ENCODE measurements around the gene DUSP6. TPM values are rescaled to one million over a fixed set of nuclear protein-coding genes. Genes with fewer than 3 reads are reported as not detected.
A peak's percentile ranks its signal among the peaks of the same experiment; 100 is the strongest.

The DUSP6 gene
- total RNA-seq, 4 donors from 2014 or later: 22.9 to 83.4 (median 53.2) TPM

DNA sequence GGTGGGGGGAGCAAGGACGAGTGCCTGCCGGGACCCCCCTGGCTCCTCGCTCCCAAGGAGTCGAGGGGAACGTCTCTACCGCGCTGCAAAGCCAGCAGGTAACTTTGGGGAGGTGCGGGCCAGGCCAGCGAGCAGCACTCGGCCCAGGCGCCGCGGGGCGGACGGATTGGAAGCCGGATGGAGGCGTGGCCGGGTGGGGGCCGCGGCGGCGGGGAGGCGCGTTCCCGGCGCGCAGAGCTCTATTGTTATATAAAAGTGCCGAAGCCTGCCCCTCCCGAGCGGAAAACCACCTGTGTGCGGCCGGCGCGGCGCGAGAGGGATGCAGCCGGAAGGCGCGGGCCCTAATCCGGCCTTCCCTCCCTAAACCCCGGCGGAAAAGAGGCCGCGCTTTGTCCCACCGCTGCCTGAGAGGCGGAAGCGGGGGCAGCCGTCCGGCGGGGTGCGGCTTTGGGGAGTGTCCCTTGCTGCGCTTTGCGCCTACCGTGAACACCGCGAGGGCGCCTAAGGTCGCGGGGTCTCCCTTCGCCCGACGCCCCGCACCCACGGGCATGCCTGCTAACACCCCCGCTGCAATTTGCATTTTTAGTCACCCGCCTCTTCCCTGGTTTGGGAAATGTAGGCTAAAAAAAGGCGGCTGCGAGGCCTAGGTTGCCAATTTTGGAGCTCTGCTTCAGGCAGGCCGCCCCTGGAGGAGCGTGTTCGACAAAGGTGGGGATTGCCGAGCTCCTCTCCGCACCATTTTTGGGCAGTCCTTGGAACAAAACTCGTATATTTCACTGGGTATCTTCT lies 1.7 kb upstream of the DUSP6 start:
- H3K9me3 ChIP-seq: no peaks in the 10 kb centered on the region
- peak; percentile 90 for DNase-seq
- intact Hi-C loops (cut with DNase I; ENCODE audit: low total_unique reads) (loop anchor here (5.0 to 10.0 kb wide), 3 partner anchors 108 to 302 kb away; partner anchors contain the start of genes GALNT4 and POC1B), in situ Hi-C loops (cut with MboI; ENCODE audit: low pct_ligation_motif_present in 1 of 4, low pct_unique_long_range_greater_than_20kb in 1 of 4, low sequenced_read_pairs in 3 of 4) (loop anchor here in 1 of 4 donors (10.0 kb wide), 1 partner anchor 101 kb away; no protein-coding TSS in a partner anchor)
- peak overlapping the region; percentile 96 to 98 (median 98) for H3K27ac ChIP-seq
- peak overlapping the region; percentile 44 to 71 (median 64) for H3K4me3 ChIP-seq
- TF ChIP-seq POLR2A (IDR thresholded peaks at IDR 0.05) (peak; percentile 85), EP300 (IDR thresholded peaks at IDR 0.05; ENCODE audit: low read depth) (no peak), POLR2AphosphoS5 (IDR thresholded peaks at IDR 0.05) (peak; percentile 37 to 89 (median 67))
- TF ChIP-seq, protein P1, sequence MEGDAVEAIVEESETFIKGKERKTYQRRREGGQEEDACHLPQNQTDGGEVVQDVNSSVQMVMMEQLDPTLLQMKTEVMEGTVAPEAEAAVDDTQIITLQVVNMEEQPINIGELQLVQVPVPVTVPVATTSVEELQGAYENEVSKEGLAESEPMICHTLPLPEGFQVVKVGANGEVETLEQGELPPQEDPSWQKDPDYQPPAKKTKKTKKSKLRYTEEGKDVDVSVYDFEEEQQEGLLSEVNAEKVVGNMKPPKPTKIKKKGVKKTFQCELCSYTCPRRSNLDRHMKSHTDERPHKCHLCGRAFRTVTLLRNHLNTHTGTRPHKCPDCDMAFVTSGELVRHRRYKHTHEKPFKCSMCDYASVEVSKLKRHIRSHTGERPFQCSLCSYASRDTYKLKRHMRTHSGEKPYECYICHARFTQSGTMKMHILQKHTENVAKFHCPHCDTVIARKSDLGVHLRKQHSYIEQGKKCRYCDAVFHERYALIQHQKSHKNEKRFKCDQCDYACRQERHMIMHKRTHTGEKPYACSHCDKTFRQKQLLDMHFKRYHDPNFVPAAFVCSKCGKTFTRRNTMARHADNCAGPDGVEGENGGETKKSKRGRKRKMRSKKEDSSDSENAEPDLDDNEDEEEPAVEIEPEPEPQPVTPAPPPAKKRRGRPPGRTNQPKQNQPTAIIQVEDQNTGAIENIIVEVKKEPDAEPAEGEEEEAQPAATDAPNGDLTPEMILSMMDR (IDR thresholded peaks at IDR 0.05): peak in 1 of 5 experiments; percentile 5
- peaks cover 8 to 49% (median 21%) of the 10 kb centered on the region in 4 donors for H3K4me1 ChIP-seq
- 0% methylated on average over 68 of the region's 74 CpGs; no CpG with 5 or more reads in 1 of the 2 donors for WGBS, 2 donors (ENCODE audit: low coverage in 1 of 2)
- H3K36me3 ChIP-seq: no peaks in the 10 kb centered on the region
- H3K27me3 ChIP-seq: no peaks in the 10 kb centered on the region

DNA sequence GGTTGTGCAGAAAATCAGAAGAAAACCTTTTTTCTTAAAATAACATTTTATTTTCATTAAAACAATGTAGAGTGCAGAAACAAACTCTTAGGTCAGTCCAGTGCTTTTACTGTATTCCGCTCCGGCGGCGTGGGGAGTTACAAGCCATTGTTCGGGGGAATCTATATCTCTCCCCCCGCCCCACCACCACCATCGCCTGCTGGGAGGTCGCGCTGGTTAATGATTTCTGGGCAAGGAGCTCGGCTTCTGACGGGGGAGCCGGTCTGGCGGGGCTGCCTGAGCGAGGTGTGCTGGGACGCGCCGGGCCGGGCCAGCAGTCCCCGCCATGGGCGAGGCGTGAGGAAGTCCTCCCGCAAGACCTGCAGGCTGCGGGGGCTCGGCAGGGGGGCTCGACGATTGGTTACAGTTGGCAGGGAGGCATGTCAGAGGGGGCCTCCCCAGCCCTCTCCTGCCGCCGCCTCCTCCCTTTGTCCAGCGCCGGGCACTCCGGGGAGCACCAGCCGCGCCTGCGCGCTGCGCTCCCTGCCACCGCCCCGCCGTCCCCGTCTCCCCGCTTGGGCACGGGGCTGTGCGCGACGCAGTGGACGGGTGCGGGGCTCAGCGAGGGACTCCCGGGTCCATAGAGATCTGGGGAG lies 1.0 kb upstream of the DUSP6 start:
- Histone ChIP-seq H3K4me1 (peaks cover 8 to 55% (median 21%) of the 10 kb centered on the region in 4 donors), H3K27ac (peak overlapping the region; percentile 96 to 98 (median 98)), H3K36me3 (no peaks in the 10 kb centered on the region), H3K9me3 (no peaks in the 10 kb centered on the region), H3K27me3 (no peaks in the 10 kb centered on the region), H3K4me3 (peak overlapping the region; percentile 44 to 71 (median 64))
- intact Hi-C loops (cut with DNase I; ENCODE audit: low total_unique reads): loop anchor here (5.0 to 10.0 kb wide), 3 partner anchors 109 to 301 kb away; partner anchors contain the start of genes GALNT4 and POC1B
- 1% methylated on average over 33 of the region's 49 CpGs; no CpG with 5 or more reads in 1 of the 2 donors for WGBS, 2 donors (ENCODE audit: low coverage in 1 of 2)
- in situ Hi-C loops (cut with MboI; ENCODE audit: low pct_ligation_motif_present in 1 of 4, low pct_unique_long_range_greater_than_20kb in 1 of 4, low sequenced_read_pairs in 3 of 4): loop anchor here in 1 of 4 donors (10.0 kb wide), 1 partner anchor 101 kb away; no protein-coding TSS in a partner anchor
- TF ChIP-seq EP300 (IDR thresholded peaks at IDR 0.05; ENCODE audit: low read depth): no peak
- TF ChIP-seq POLR2A (IDR thresholded peaks at IDR 0.05): no peak
- TF ChIP-seq POLR2AphosphoS5 (IDR thresholded peaks at IDR 0.05): peak in 1 of 3 donors; percentile 80
- TF ChIP-seq, protein P1 (IDR thresholded peaks at IDR 0.05): no peak
- peak; percentile 79 for DNase-seq

DNA sequence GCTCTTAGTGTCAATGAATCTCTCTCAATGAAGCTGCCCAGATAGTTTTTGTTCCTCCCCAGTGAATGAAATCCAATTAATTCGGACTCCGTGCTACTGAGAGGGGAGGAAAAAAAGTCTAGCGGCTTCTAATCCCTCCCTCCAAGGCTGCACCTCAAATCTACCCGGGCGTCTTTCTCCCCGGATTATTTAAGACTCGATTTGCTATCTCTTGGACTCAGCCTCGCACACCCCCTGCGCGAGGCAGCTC lies 134 bp downstream of the DUSP6 start:
- in situ Hi-C loops (cut with MboI; ENCODE audit: low pct_ligation_motif_present in 1 of 4, low pct_unique_long_range_greater_than_20kb in 1 of 4, low sequenced_read_pairs in 3 of 4) (loop anchor here in 1 of 4 donors (10.0 kb wide), 1 partner anchor 103 kb away; no protein-coding TSS in a partner anchor), intact Hi-C loops (cut with DNase I; ENCODE audit: low total_unique reads) (loop anchor here (5.0 to 10.0 kb wide), 3 partner anchors 110 to 300 kb away; partner anchors contain the start of genes GALNT4 and POC1B)
- Histone ChIP-seq H3K36me3 (no peaks in the 10 kb centered on the region), H3K9me3 (no peaks in the 10 kb centered on the region), H3K4me1 (peaks cover 8 to 60% (median 21%) of the 10 kb centered on the region in 4 donors), H3K27me3 (no peaks in the 10 kb centered on the region), H3K4me3 (peak overlapping the region; percentile 61 to 71 (median 67)), H3K27ac (peak overlapping the region; percentile 96 to 98 (median 98))
- 1% methylated on average over 10 of the region's 10 CpGs; no CpG with 5 or more reads in 1 of the 2 donors for WGBS, 2 donors (ENCODE audit: low coverage in 1 of 2)
- no peak for TF ChIP-seq EP300 (IDR thresholded peaks at IDR 0.05; ENCODE audit: low read depth)
- peak; percentile 97 for TF ChIP-seq POLR2A (IDR thresholded peaks at IDR 0.05)
- DNase-seq: no peak

DNA sequence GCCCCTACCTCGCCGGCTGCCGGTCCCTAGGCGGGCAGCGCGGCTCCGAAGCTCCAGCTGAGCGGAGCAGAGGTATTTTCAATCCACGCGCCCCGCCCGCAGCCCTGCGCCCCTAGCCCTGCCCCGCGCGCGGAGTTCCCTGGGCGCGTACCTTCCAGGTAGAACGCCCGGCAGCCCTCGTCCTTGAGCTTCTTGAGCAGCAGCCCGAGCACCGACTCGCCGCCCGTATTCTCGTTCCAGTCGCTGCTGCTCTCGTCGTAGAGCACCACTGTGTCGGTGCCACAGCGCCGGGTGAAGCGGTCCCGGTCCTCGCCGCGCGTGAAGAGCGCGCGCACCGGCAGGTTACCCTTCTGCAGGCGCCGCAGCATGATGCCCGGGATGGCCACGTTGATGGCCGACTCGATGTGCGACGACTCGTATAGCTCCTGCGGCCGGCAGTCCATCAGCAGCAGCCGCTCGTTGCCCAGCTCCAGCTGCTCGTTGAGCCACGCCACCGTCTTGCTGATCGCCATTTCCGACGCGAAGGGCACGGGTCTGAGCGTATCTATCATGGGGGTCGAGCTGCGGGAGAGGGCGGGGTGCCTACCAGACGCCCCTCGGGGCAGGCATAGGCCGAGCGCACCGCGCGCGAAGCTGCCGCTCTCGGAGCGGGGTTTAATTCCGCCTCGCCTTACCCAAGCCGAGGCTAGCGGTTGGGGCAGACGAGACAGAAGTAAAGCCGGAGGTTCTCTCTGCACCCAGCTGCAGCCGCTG lies 636 bp downstream of the DUSP6 start:
- H3K27ac ChIP-seq: peak overlapping the region; percentile 96 to 98 (median 98)
- TF ChIP-seq POLR2AphosphoS5 (IDR thresholded peaks at IDR 0.05): peak in 1 of 3 donors; percentile 25
- TF ChIP-seq, protein P1 (IDR thresholded peaks at IDR 0.05): no peak
- no peak for TF ChIP-seq EP300 (IDR thresholded peaks at IDR 0.05; ENCODE audit: low read depth)
- no peak for TF ChIP-seq POLR2A (IDR thresholded peaks at IDR 0.05)
- WGBS, 2 donors (ENCODE audit: low coverage in 1 of 2): 0% methylated on average over 54 of the region's 87 CpGs; no CpG with 5 or more reads in 1 of the 2 donors
- peak; percentile 47 for DNase-seq
- H3K4me3 ChIP-seq: peak overlapping the region; percentile 61 to 71 (median 67)
- H3K9me3 ChIP-seq: no peaks in the 10 kb centered on the region
- no peaks in the 10 kb centered on the region for H3K36me3 ChIP-seq
- in situ Hi-C loops (cut with MboI; ENCODE audit: low pct_ligation_motif_present in 1 of 4, low pct_unique_long_range_greater_than_20kb in 1 of 4, low sequenced_read_pairs in 3 of 4) (loop anchor here in 1 of 4 donors (10.0 kb wide), 1 partner anchor 103 kb away; no protein-coding TSS in a partner anchor), intact Hi-C loops (cut with DNase I; ENCODE audit: low total_unique reads) (loop anchor here (5.0 to 10.0 kb wide), 3 partner anchors 111 to 299 kb away; partner anchors contain the start of genes GALNT4 and POC1B)
- H3K4me1 ChIP-seq: peaks cover 8 to 60% (median 21%) of the 10 kb centered on the region in 4 donors
- no peaks in the 10 kb centered on the region for H3K27me3 ChIP-seq

Measured in transverse colon (tissue), 4 donors.